Central memory CD8-positive, alpha-beta T cell (primary cell): ENCODE results near the gene SCRN2.

ENCODE experiments used
- ATAC-seq: fragments of 150-1000 bp; cut with Tn5 transposase; replicated peaks from 2 replicates; pipeline ENCODE4 v1.10.0; 2022; ENCODE audit warnings: mild to moderate bottlenecking, moderate FRiP score, moderate number of reproducible peaks; ENCODE audit not compliant: poor library complexity, severe bottlenecking; ENCODE audit errors: extremely low read depth
- DNase-seq, 2 donors: peaks; one replicate each; pipeline ENCODE4 v3.0.0; 2021; ENCODE audit warnings: low spot score in 2 of 2
- H3K27ac Mint-ChIP-seq: one replicate; pipeline ENCODE4 v1.8.0; 2022; ENCODE audit warnings: low read depth, mild to moderate bottlenecking, moderate library complexity, mixed read lengths
- H3K27me3 Mint-ChIP-seq: one replicate; pipeline ENCODE4 v1.8.0; 2022; ENCODE audit warnings: mixed read lengths
- H3K36me3 Mint-ChIP-seq: one replicate; pipeline ENCODE4 v1.8.0; 2022; ENCODE audit warnings: mild to moderate bottlenecking, moderate library complexity, mixed read lengths; ENCODE audit not compliant: insufficient read depth
- H3K4me1 Mint-ChIP-seq: one replicate; pipeline ENCODE4 v1.8.0; 2022; ENCODE audit warnings: mixed read lengths
- H3K4me3 Mint-ChIP-seq: one replicate; pipeline ENCODE4 v1.8.0; 2022; ENCODE audit warnings: mild to moderate bottlenecking, moderate library complexity, mixed read lengths
- H3K9me3 Mint-ChIP-seq: one replicate; pipeline ENCODE4 v1.8.0; 2022; ENCODE audit warnings: mixed read lengths

SCRN2 gene

DNA sequence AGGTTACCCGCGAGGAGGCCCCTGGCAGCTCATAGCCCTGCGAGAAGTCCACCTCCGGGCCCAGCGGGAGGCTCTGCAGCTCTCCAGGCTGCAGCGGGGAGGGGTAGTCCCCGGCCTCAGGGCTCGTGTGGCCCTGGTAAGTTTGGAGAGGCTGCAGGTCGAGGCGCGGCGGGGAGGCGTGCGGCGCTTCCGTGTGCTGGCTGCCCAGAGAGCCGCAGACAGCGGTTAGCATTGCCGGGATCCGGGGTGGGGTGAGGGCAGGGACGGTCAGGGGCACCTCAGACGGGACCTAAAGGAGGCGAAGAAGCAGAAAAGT lies 7.1 kb upstream of the SCRN2 start:
- H3K27me3 Mint-ChIP-seq: peaks cover 80% of the 10 kb centered on the region
- DNase-seq (no peak), ATAC-seq (no peak)
- H3K4me1 Mint-ChIP-seq: peaks cover 18% of the 10 kb centered on the region
- no peak overlapping the region for H3K27ac Mint-ChIP-seq
- peaks cover 3% of the 10 kb centered on the region for H3K36me3 Mint-ChIP-seq
- H3K9me3 Mint-ChIP-seq: no peaks in the 10 kb centered on the region
- H3K4me3 Mint-ChIP-seq: no peak overlapping the region

GRCh38 chr17:47847341-47848197 lies 6.5 kb upstream of the SCRN2 start:
- no peak overlapping the region for H3K4me3 Mint-ChIP-seq

GRCh38 chr17:47846716-47847340 lies 5.8 kb upstream of the SCRN2 start:
- Mint-ChIP-seq H3K9me3 (no peaks in the 10 kb centered on the region), H3K4me3 (no peak overlapping the region), H3K27ac (no peak overlapping the region), H3K36me3 (peaks cover 3% of the 10 kb centered on the region), H3K27me3 (peaks cover 67% of the 10 kb centered on the region), H3K4me1 (peaks cover 9% of the 10 kb centered on the region)
- no peak for DNase-seq
- no peak for ATAC-seq

More at GRCh38 chr17:47847341-47848197, 6.5 kb upstream of the SCRN2 start:
- DNase-seq (no peak), ATAC-seq (no peak)
- no peaks in the 10 kb centered on the region for H3K9me3 Mint-ChIP-seq
- no peak overlapping the region for H3K27ac Mint-ChIP-seq
- H3K4me1 Mint-ChIP-seq: peaks cover 17% of the 10 kb centered on the region
- H3K27me3 Mint-ChIP-seq: peaks cover 74% of the 10 kb centered on the region
- peaks cover 3% of the 10 kb centered on the region for H3K36me3 Mint-ChIP-seq

DNA sequence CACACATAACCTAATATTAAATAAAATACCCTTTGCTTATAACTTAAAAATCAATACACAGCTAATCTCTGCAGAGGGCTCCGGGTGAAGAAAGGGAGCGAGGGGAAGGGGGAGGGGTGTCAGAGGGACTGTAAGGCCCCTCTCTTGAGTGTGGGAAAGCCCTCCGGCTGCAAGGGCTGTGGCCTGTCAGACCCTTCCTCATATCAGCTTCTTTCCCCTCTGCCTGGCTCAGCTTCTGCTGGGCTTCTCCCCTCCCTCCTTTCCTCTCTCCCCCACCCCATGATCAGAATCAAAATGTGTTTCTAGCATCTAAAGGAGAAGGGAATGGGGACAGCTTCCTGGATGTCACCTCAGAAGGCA lies 4.6 kb upstream of the SCRN2 start:
- Mint-ChIP-seq H3K9me3 (no peaks in the 10 kb centered on the region), H3K4me1 (peaks cover 13% of the 10 kb centered on the region), H3K4me3 (no peak overlapping the region), H3K27ac (no peak overlapping the region), H3K27me3 (peaks cover 59% of the 10 kb centered on the region), H3K36me3 (peaks cover 6% of the 10 kb centered on the region)
- ATAC-seq (no peak), DNase-seq (no peak)

DNA sequence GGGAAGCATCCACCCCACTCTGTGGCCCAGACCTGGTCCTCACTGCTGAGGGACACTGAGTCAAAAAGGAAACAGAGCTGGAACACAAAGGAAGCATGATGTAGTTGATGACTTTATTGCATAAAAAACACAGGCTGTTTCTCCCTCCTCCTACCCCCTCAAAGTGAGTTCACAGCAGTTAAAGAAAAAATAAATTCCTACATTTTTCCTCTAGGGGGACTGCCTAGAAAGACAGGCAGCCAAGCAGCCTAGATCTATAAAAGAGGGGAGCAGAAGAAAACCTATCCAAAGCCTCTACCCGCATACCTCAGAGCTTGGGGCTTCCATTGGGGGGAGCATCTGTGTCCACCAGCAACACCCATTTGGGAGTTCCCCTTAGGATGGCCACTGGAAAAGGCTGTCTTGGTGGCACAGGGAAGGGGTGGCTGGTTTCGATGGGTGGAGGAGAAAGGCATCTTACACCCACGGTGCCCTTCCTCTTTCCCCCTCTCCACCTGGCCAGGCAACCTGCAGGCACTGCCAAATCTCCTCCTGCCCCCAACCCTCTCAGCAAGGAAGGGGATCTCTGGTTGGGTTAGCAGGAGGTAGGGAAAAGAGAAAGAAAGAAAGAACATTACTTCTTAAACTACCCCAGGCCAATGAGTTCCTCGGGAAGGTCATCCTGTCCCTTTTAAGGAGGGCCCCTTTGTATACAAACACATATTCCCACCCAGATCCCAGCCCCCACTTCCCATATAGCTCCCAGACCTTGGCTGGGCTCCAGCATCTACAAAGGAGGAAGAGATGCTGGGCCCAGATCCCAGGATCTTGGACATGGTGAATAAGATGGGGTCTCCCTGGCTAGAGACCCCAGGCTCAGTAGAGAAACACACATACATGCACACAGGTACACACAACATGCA lies 4.0 kb upstream of the SCRN2 start:
- H3K9me3 Mint-ChIP-seq: no peaks in the 10 kb centered on the region
- ATAC-seq (no peak), DNase-seq (no peak)
- H3K27me3 Mint-ChIP-seq: peaks cover 53% of the 10 kb centered on the region
- H3K27ac Mint-ChIP-seq: no peak overlapping the region
- H3K4me1 Mint-ChIP-seq: peaks cover 12% of the 10 kb centered on the region
- no peak overlapping the region for H3K4me3 Mint-ChIP-seq
- peaks cover 7% of the 10 kb centered on the region for H3K36me3 Mint-ChIP-seq

GRCh38 chr17:47844227-47844626 lies 3.2 kb upstream of the SCRN2 start:
- Mint-ChIP-seq H3K36me3 (peaks cover 5% of the 10 kb centered on the region), H3K27me3 (peaks cover 45% of the 10 kb centered on the region), H3K9me3 (no peaks in the 10 kb centered on the region), H3K4me1 (peaks cover 20% of the 10 kb centered on the region), H3K4me3 (no peak overlapping the region), H3K27ac (no peak overlapping the region)
- DNase-seq: no peak
- ATAC-seq: no peak

GRCh38 chr17:47843391-47843730 lies 2.3 kb upstream of the SCRN2 start:
- ATAC-seq (no peak), DNase-seq (no peak)
- H3K36me3 Mint-ChIP-seq: peaks cover 5% of the 10 kb centered on the region
- no peaks in the 10 kb centered on the region for H3K9me3 Mint-ChIP-seq
- peaks cover 21% of the 10 kb centered on the region for H3K4me1 Mint-ChIP-seq
- H3K27me3 Mint-ChIP-seq: peaks cover 36% of the 10 kb centered on the region
- no peak overlapping the region for H3K27ac Mint-ChIP-seq
- no peak overlapping the region for H3K4me3 Mint-ChIP-seq

DNA sequence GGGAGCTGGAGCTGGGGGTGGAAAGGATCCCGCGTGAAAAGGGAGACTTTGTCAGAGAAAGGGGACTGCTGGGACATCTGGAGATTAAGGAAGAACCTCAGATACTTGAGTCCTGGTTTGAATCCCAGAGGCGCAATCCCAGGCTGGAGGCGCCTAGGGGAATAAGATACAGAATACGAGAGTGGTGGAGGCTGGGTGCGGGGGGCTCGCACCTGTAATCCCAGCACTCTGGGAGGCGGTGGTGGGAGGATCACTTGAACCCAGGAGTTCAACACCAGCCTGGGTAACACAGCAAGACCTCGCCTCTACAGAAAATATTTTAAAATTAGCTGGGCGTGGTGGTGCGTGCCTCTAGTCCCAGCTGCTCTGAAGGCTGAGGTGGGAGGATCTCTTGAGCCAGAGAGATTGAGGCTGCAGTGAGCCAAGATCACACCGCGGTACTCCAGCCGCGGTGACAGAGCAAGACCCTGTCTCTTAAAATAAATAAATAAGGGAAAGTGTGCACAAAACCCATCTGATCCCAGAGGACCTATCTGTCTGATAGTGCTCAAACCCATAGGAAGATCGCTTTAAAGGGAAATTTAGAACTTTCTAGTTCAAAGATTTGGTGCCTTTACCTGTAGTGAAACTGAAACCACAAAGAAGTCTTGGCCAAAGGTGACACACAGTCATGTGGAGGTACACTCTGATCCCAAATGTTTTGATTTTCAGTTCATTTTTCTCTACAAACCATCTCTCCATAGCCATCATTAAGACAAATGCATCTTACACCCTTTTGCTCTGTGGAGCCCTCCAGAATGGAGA lies 617 bp upstream of the SCRN2 start:
- H3K27ac Mint-ChIP-seq: peak overlapping the region; percentile 97
- peaks cover 26% of the 10 kb centered on the region for H3K27me3 Mint-ChIP-seq
- peaks cover 21% of the 10 kb centered on the region for H3K4me1 Mint-ChIP-seq
- peak overlapping the region; percentile 96 for H3K4me3 Mint-ChIP-seq
- DNase-seq: no peak
- peaks cover 5% of the 10 kb centered on the region for H3K36me3 Mint-ChIP-seq
- no peaks in the 10 kb centered on the region for H3K9me3 Mint-ChIP-seq
- no peak for ATAC-seq

DNA sequence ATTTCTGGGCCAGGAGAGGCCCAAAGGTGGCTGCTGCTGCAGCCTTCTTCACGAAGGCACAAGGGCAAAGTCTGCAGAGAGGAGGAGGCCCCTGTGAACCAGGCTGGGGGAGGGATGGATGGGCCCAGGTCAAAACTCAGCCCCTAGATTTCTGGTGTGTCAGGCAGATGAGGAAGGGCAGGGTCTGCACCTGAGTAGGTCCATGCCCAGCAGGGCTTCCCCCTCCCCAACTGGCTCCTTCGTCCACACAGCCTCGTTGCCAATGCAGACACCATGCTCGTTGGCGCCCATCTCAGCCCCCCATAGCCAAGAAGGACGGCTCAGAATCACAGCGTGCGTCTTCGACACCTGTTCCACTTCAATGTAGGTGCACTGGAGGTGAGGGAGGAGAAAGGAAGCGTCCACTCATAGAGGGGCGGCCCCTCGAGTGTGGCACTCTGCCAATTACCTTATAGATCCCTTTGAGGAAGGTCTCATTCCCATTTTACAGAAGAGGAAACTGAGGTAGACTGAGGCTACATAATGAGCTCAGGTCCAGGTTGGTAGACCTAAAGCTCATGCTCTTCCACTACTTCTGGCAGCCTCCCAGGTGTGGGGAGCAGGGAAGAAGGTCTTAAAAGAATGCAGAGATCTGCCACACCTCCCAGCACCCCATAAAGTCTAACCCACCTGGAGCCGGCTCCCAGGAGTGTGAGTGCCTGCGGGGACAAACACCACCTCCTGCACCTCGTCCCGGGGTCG lies 902 bp downstream of the SCRN2 start:
- Mint-ChIP-seq H3K9me3 (no peaks in the 10 kb centered on the region), H3K36me3 (peaks cover 5% of the 10 kb centered on the region), H3K27ac (peak overlapping the region; percentile 97), H3K4me1 (peaks cover 28% of the 10 kb centered on the region), H3K27me3 (peaks cover 11% of the 10 kb centered on the region), H3K4me3 (peak overlapping the region; percentile 96)
- no peak for DNase-seq
- no peak for ATAC-seq

- Mint-ChIP-seq H3K27ac (no peak overlapping the region), H3K36me3 (peaks cover 5% of the 10 kb centered on the region), H3K9me3 (no peaks in the 10 kb centered on the region), H3K4me1 (peaks cover 38% of the 10 kb centered on the region), H3K4me3 (peak overlapping the region; percentile 29), H3K27me3 (no peaks in the 10 kb centered on the region)
- ATAC-seq (no peak), DNase-seq (no peak)
Measured at GRCh38 chr17:47839071-47839470, 2.0 kb downstream of the SCRN2 start.

DNA sequence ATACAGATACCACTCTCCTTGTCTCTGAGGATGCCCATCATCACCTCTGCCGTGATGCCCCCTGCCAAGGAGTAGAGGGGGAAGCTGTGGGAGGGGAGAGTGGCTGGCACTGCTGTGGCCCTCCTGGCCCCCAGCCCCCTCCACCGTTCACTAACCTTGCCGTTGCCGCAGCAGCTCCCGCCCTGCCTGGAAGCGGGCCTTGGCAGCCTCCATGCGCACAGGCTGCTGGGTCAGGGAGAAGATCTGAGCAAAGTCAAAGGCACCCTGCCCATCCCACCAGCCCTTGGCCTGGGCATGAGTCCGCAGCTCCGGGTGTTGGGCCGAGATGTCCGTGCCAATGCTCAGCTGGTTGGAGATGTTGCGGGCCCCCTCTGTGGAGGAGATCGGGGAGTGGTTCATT lies 2.4 kb downstream of the SCRN2 start:
- ATAC-seq: no peak
- Mint-ChIP-seq H3K9me3 (no peaks in the 10 kb centered on the region), H3K4me3 (peak overlapping the region; percentile 29), H3K27me3 (no peaks in the 10 kb centered on the region), H3K4me1 (peaks cover 39% of the 10 kb centered on the region), H3K27ac (no peak overlapping the region), H3K36me3 (peaks cover 5% of the 10 kb centered on the region)
- DNase-seq: no peak
